B cell (primary cell): Measurements from ENCODE around the gene MOXD1. TPM values are rescaled to one million over a fixed set of nuclear protein-coding genes. Genes with fewer than 3 reads are reported as not detected.

Experiments
- ATAC-seq: fragments of 200-7000 bp; cut with Tn5 transposase; one replicate; pipeline ENCODE4 v1.10.0; 2021; ENCODE audit warnings: low read depth, mild to moderate bottlenecking, moderate number of reproducible peaks, moderate library complexity
- CTCF ChIA-PET: fragments of 350-600 bp; sonication (Branson Sonifier 250); formaldehyde crosslinking; loops from one replicate; lab custom pipeline; 2021; ENCODE audit warnings: antibody characterized with exemption, inconsistent platforms; lab: Charles Lee
- POLR2A ChIA-PET: fragments of 350-600 bp; sonication (Branson Sonifier 250); formaldehyde crosslinking; loops from one replicate; lab custom pipeline; 2021; ENCODE audit warnings: antibody characterized with exemption; lab: Charles Lee
- DNase-seq: peaks from one replicate; pipeline ENCODE4 v3.0.0; 2013
- H2AFZ ChIP-seq: 2 replicates; pipeline ENCODE4 v1.6.1; 2012; ENCODE audit warnings: mild to moderate bottlenecking, low read depth, low read length; ENCODE audit not compliant: insufficient read depth, poor library complexity, severe bottlenecking
- H3K27ac ChIP-seq, 2 donors: 1 replicate in 1 of 2; 2 replicates in 1 of 2; pipeline ENCODE4 v1.5.1; 2012 to 2013; ENCODE audit warnings: low read length in 2 of 2, mild to moderate bottlenecking in 2 of 2, moderate library complexity in 1 of 2
- H3K27me3 ChIP-seq, 4 experiments: fragments of 200-600 bp in 1 of 4; sonication (generic) in 1 of 4; replicated peaks in 1 of 4; 1 replicate in 2 of 4; 2 replicates in 2 of 4; pipeline versions ENCODE4 v1.6.1 to v1.7.0; 2013 to 2016; ENCODE audit warnings: low read length in 3 of 4, mild to moderate bottlenecking in 2 of 4, mixed read lengths in 1 of 4, moderate library complexity in 1 of 4; ENCODE audit not compliant: insufficient read depth in 4 of 4, control insufficient read depth in 3 of 4; ENCODE audit errors: control extremely low read depth in 1 of 4
- H3K36me3 ChIP-seq, 2 experiments: replicated peaks in 1 of 2; 1 replicate in 1 of 2; 2 replicates in 1 of 2; pipeline versions ENCODE4 v1.6.1 to v1.7.1; 2013; ENCODE audit warnings: low read length in 1 of 2; ENCODE audit not compliant: insufficient read depth in 2 of 2, control insufficient read depth in 1 of 2; ENCODE audit errors: control extremely low read depth in 1 of 2, extremely low read depth in 1 of 2
- H3K4me1 ChIP-seq, 2 donors: fragments of 200-600 bp in 1 of 2; sonication (generic) in 1 of 2; 1 replicate in 1 of 2; 2 replicates in 1 of 2; pipeline versions ENCODE4 v1.5.1 to v1.6.1; 2013 to 2017; ENCODE audit warnings: low read length in 2 of 2; ENCODE audit not compliant: control insufficient read depth in 2 of 2, insufficient read depth in 2 of 2
- H3K4me2 ChIP-seq: replicated peaks from 2 replicates; pipeline ENCODE3; 2012; ENCODE audit warnings: mild to moderate bottlenecking, low read depth, low read length; ENCODE audit not compliant: poor library complexity, severe bottlenecking
- H3K4me3 ChIP-seq, 5 experiments: fragments of 200-600 bp in 1 of 5; sonication (generic) in 1 of 5; 1 replicate in 3 of 5; 2 replicates in 2 of 5; pipeline versions ENCODE4 v1.5.1 to v1.7.0; 2011 to 2016; ENCODE audit warnings: low read length in 4 of 5, mild to moderate bottlenecking in 4 of 5, low read depth in 2 of 5, control low read depth in 1 of 5, moderate library complexity in 1 of 5; ENCODE audit not compliant: insufficient read depth in 1 of 5; ENCODE audit errors: control extremely low read depth in 1 of 5, extremely low read depth in 1 of 5
- H3K79me2 ChIP-seq: fragments of 200-600 bp; sonication (generic); one replicate; pipeline ENCODE4 v1.6.0; 2016; ENCODE audit warnings: low read length; ENCODE audit not compliant: control insufficient read depth, insufficient read depth
- H3K9ac ChIP-seq: fragments of 200-600 bp; sonication (generic); 2 replicates; pipeline ENCODE4 v1.6.1; 2017; ENCODE audit warnings: mild to moderate bottlenecking, low read length, moderate library complexity
- H3K9me3 ChIP-seq, 3 donors: one replicate each; pipeline versions ENCODE4 v1.6.1 to v1.7.1; 2013; ENCODE audit warnings: low read length in 2 of 3; ENCODE audit not compliant: control insufficient read depth in 2 of 3, insufficient read depth in 1 of 3; ENCODE audit errors: control extremely low read depth in 1 of 3
- H4K20me1 ChIP-seq: 2 replicates; pipeline ENCODE4 v1.6.0; 2012; ENCODE audit warnings: mild to moderate bottlenecking, low read length; ENCODE audit not compliant: insufficient read depth, control insufficient read depth, poor library complexity, severe bottlenecking
- H3K27ac Mint-ChIP-seq: one replicate; pipeline ENCODE4 v1.8.0; 2021; ENCODE audit warnings: mixed read lengths
- H3K27me3 Mint-ChIP-seq: one replicate; pipeline ENCODE4 v1.8.0; 2021; ENCODE audit warnings: mixed read lengths
- H3K4me1 Mint-ChIP-seq: one replicate; pipeline ENCODE4 v1.8.0; 2021; ENCODE audit warnings: mixed read lengths
- H3K4me3 Mint-ChIP-seq: one replicate; pipeline ENCODE4 v1.8.0; 2021; ENCODE audit warnings: mixed read lengths
- H3K9me3 Mint-ChIP-seq: one replicate; pipeline ENCODE4 v1.8.0; 2022; ENCODE audit warnings: mixed read lengths; ENCODE audit not compliant: insufficient read depth
- EZH2 ChIP-seq: IDR thresholded peaks from 2 replicates; pipeline ENCODE4 v1.6.1; 2012; ENCODE audit warnings: borderline replicate concordance, low read depth, mild to moderate bottlenecking, moderate library complexity, low read length; ENCODE audit not compliant: insufficient read depth, poor library complexity, severe bottlenecking
- WGBS: methylation state at CpG from one replicate; pipeline ENCODE4 v1.1.5; 2013; ENCODE audit warnings: missing lambda C conversion rate; ENCODE audit not compliant: insufficient coverage; 5-methylcytosine and 5-hydroxymethylcytosine counted together
- intact Hi-C: fragments of 100-400 bp; cut with micrococcal nuclease; formaldehyde crosslinking; loops from one replicate; pipeline ENCODE4 v1.10.0; 2022
- polyA plus RNA-seq: library from polyadenylated mRNA; depleted of rRNA; stranded (reverse); fragments of >200 nt; gene quantifications from 2 replicates; pipeline ENCODE4 v1.2.3, GENCODE V29; 2012
- total RNA-seq, 2 donors: library from RNA; stranded (reverse); fragments of 120-200 nt in 1 of 2; gene quantifications; 1 replicate in 1 of 2; 2 replicates in 1 of 2; pipeline versions ENCODE4 v1.2.3 to v1.2.4, GENCODE V29; 2013 to 2022
- TF ChIP-seq, protein P1 (sequence below): fragments of 200-600 bp; IDR thresholded peaks from one replicate; pipeline ENCODE4 v1.8.0; 2022; ENCODE audit warnings: antibody characterized with exemption, mild to moderate bottlenecking

MOXD1 gene
- total and polyA plus RNA-seq, 2 donors (not counting 1 experiment from before 2014, with no cell fraction given) = 1.5 to 7.0 TPM

DNA sequence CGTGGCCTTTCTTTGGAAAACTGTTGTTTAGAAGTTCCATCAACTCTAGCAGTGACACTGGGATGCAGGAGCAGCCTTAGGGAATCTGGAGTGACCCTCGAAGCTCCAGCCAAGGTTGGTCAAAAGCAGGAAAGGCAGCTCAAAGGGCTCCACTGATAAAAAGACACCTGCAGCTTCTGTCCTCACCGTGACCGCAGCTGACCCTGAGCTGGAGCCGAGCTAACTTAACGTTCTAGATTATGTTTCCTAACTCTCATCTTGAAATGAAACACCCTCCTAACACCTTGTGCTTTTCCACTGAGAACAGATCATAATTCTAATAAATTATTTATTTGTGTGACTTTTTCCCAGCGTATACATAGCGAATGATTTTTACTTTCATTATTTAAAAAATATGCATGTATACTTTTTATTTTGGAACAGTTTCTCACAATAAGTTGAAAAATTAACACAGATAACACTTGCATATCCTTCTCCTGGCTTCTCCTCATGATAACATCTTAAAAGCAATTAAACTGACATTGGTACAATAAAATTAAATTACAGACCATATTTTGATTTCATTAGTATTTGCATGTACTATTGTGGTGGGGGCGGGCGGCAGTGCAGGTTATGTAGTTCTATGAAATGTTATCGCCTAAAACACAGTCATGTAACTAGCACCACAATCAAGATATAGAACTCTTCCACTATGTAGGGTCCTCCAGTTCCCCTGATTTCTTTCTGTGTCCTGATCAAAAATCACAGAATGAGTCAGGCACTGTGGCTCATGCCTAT is 116.1 kb downstream of the MOXD1 start:
- Mint-ChIP-seq H3K9me3 (no peaks in the 10 kb centered on the region), H3K27ac (no peak overlapping the region), H3K4me1 (peaks cover 18% of the 10 kb centered on the region), H3K4me3 (no peak overlapping the region), H3K27me3 (no peaks in the 10 kb centered on the region)
- Histone ChIP-seq H3K4me1 (peaks cover 11 to 16% of the 10 kb centered on the region in 2 donors), H3K27me3 (no peaks in the 10 kb centered on the region), H3K9me3 (no peaks in the 10 kb centered on the region), H3K4me3 (no peak overlapping the region), H4K20me1 (no peaks in the 10 kb centered on the region), H3K4me2 (no peak overlapping the region), H3K27ac (no peak overlapping the region), H3K9ac (no peak overlapping the region), H3K79me2 (no peaks in the 10 kb centered on the region), H3K36me3 (no peaks in the 10 kb centered on the region), H2AFZ (no peak overlapping the region)
- ChIA-PET POLR2A (no interaction called here), CTCF (interaction anchor here (0.5 to 8.8 kb wide), 3 partner anchors 13 to 501 kb away, joined by 3 to 95 read pairs (median 4); no protein-coding TSS in a partner anchor)
- ATAC-seq (no peak), DNase-seq (no peak)
- intact Hi-C loops = no loop called here
- no peak for TF ChIP-seq EZH2
- TF ChIP-seq, protein P1, sequence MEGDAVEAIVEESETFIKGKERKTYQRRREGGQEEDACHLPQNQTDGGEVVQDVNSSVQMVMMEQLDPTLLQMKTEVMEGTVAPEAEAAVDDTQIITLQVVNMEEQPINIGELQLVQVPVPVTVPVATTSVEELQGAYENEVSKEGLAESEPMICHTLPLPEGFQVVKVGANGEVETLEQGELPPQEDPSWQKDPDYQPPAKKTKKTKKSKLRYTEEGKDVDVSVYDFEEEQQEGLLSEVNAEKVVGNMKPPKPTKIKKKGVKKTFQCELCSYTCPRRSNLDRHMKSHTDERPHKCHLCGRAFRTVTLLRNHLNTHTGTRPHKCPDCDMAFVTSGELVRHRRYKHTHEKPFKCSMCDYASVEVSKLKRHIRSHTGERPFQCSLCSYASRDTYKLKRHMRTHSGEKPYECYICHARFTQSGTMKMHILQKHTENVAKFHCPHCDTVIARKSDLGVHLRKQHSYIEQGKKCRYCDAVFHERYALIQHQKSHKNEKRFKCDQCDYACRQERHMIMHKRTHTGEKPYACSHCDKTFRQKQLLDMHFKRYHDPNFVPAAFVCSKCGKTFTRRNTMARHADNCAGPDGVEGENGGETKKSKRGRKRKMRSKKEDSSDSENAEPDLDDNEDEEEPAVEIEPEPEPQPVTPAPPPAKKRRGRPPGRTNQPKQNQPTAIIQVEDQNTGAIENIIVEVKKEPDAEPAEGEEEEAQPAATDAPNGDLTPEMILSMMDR = no peak
- WGBS = 98% methylated on average over 5 of the region's 11 CpGs

DNA sequence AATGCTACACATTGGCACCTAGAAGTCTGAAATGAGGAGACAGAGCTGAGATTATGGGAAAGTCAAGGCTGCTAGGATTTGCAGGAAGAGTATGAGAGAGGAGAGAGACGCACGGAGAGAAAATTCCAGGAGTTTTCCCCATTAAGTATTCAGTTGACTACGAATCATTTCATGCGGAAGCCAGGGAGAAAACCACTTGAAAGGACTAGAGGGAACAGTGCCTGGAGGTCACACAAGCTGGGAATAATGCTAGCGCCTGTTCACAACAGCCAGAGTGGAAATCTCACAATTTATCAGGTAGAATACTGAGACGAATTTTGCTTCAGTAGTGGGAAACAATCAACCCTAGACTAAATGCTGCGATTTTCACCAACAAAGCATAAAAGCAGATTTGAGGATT is 118.6 kb downstream of the MOXD1 start:
- H3K4me1 Mint-ChIP-seq = peaks cover 18% of the 10 kb centered on the region
- Histone ChIP-seq H2AFZ (no peak overlapping the region), H3K4me2 (no peak overlapping the region), H3K27ac (no peak overlapping the region), H3K9me3 (no peaks in the 10 kb centered on the region), H3K4me3 (no peak overlapping the region), H4K20me1 (no peaks in the 10 kb centered on the region), H3K4me1 (peaks cover 11 to 16% of the 10 kb centered on the region in 2 donors), H3K9ac (no peak overlapping the region), H3K27me3 (no peaks in the 10 kb centered on the region), H3K36me3 (no peaks in the 10 kb centered on the region), H3K79me2 (no peaks in the 10 kb centered on the region)
- H3K27ac Mint-ChIP-seq = no peak overlapping the region
- DNase-seq (no peak), ATAC-seq (no peak)
- no peak for TF ChIP-seq EZH2
- TF ChIP-seq, protein P1 = no peak
- no peak overlapping the region for H3K4me3 Mint-ChIP-seq
- CTCF ChIA-PET = interaction anchor here (0.6 to 11.7 kb wide), 6 partner anchors 10 to 201 kb away, joined by 3 to 530 read pairs (median 6); no protein-coding TSS in a partner anchor
- WGBS = 96% methylated on average over 5 of the region's 7 CpGs
- no peaks in the 10 kb centered on the region for H3K9me3 Mint-ChIP-seq
- intact Hi-C loops = no loop called here
- no peaks in the 10 kb centered on the region for H3K27me3 Mint-ChIP-seq
- POLR2A ChIA-PET = no interaction called here
